RWPE1 (cell line): ENCODE data around the gene UNC80.

Experiments
- CTCF ChIA-PET: fragments of 350-600 bp; sonication (Branson Sonifier 250); formaldehyde crosslinking; extraction: SDS; loops from one replicate; lab custom pipeline; 2021; lab: Yijun Ruan, JAX
- POLR2A ChIA-PET: fragments of 400-600 bp; formaldehyde crosslinking; extraction: SDS; loops from one replicate; lab custom pipeline; 2020; ENCODE audit warnings: antibody characterized with exemption; ENCODE audit not compliant: low non-redundant PET; lab: Yijun Ruan, JAX
- DNase-seq: peaks from one replicate; pipeline ENCODE4 v3.0.0; 2012; ENCODE audit warnings: low spot score
- H3K27ac ChIP-seq: fragments of 450-650 bp; 2 replicates; pipeline ENCODE4 v1.5.1; 2017
- TF ChIP-seq, protein P1 (sequence below): fragments of 450-650 bp; conservative IDR thresholded peaks from 2 replicates; pipeline ENCODE4 v1.5.1; 2017; ENCODE audit warnings: low read depth, mild to moderate bottlenecking

The UNC80 gene

DNA sequence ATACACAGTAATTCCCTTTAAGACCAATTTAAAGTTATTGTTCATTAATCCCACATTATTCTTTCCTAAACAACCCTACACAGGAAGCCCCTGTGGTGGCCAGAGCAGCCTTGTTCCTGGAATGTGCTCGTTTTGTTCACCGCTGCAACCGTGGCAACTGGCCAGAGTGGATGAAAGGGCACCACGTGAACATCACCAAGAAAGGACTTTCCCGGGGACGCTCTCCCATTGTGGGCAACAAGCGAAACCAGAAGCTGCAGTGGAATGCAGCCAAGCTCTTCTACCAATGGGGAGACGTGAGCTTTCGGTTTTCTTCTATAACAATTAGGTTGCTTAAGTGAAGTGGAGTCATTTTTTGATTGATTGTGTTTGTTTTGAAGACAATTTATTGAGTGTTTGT is 101.0 kb downstream of the UNC80 start:
- H3K27ac ChIP-seq = no peak overlapping the region
- CTCF ChIA-PET = interaction anchor here (0.6 kb wide), 1 partner anchor 34 kb away, joined by 9 read pairs; no protein-coding TSS in a partner anchor
- POLR2A ChIA-PET = no interaction called here
- TF ChIP-seq, protein P1, sequence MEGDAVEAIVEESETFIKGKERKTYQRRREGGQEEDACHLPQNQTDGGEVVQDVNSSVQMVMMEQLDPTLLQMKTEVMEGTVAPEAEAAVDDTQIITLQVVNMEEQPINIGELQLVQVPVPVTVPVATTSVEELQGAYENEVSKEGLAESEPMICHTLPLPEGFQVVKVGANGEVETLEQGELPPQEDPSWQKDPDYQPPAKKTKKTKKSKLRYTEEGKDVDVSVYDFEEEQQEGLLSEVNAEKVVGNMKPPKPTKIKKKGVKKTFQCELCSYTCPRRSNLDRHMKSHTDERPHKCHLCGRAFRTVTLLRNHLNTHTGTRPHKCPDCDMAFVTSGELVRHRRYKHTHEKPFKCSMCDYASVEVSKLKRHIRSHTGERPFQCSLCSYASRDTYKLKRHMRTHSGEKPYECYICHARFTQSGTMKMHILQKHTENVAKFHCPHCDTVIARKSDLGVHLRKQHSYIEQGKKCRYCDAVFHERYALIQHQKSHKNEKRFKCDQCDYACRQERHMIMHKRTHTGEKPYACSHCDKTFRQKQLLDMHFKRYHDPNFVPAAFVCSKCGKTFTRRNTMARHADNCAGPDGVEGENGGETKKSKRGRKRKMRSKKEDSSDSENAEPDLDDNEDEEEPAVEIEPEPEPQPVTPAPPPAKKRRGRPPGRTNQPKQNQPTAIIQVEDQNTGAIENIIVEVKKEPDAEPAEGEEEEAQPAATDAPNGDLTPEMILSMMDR = no peak
- DNase-seq = peak; percentile 20

DNA sequence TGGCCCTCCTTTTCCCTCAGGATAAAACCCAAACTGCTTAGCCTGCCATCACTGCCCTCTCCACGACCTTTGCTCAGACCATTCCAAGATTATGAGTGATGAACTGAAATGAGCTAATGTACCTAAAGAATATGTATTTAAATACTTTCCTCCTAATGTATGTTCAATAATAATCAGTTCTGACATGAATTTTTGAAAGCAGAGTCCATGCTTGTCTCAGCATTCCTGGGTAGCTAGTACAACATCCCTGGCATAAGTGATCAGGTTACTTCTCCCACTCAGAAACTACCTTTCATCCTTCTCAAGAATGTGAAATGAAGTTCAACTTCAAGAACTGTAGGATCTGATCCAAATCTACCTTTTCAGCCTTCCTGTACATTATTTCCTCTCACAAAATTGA is 103.6 kb downstream of the UNC80 start:
- H3K27ac ChIP-seq = no peak overlapping the region
- DNase-seq = peak; percentile 5
- ChIA-PET CTCF (interaction anchor here (0.6 kb wide), 1 partner anchor 246 kb away, joined by 3 read pairs; no protein-coding TSS in a partner anchor), POLR2A (no interaction called here)
- TF ChIP-seq, protein P1 = no peak

DNA sequence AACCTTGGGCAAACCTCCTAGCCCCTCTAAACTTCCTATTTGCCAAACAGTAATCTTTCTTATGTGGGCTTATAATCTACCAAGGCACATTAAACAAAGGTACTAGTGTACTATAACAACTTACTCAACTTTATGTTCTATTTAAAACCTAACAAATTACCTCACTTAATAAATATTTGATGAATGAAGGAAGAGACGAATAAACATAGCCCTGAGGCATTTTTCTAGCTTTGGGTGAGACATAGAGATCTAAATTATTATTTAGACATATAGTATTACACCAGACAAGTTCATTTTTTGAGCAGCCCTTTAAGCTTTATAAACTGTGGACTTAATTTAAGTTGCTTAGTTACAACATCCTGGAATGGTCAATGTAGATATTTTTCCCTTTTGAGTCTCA is 104.6 kb downstream of the UNC80 start:
- TF ChIP-seq, protein P1 = no peak
- no peak overlapping the region for H3K27ac ChIP-seq
- POLR2A ChIA-PET = no interaction called here
- CTCF ChIA-PET = no interaction called here
- no peak for DNase-seq

DNA sequence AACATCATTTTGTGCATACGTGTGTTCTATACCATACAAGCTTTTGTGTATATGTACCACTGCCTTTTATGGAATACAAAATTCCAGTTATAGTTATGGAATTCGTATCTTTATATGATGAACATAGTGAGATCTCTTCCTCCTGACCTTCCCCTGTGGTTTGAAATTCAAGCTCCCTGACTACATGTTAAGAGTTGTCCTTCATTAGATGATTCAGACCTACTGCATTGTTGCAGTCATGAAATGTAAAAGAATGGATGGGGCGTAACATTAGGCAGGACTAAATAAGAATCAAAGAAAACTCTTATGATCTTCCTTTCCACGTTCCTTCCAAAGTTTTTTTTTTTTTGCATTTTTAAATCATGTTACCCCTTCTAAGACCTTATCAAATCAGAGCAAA is 107.1 kb downstream of the UNC80 start:
- CTCF ChIA-PET = no interaction called here
- no peak for DNase-seq
- TF ChIP-seq, protein P1 = no peak
- POLR2A ChIA-PET = no interaction called here
- H3K27ac ChIP-seq = no peak overlapping the region

DNA sequence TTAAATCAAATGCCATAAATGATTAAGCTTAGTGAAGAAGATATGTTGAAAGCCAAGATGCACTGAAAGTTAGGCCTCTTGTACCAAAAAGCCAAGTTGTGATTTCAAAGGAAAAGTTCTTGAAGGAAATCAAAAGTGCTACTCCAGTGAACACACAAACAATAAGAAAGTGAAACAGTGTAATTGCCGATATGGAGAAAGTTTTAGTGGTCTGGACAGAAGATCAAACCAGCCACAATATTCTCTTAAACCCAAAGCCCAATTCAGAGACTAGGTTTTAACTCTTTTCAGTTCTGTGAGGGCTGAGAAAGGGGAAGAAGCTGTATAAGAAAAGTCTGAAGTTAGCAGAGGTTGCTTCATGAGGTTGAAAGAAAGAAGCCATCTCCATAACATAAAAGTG is 129.0 kb downstream of the UNC80 start:
- POLR2A ChIA-PET = no interaction called here
- TF ChIP-seq, protein P1 = no peak
- DNase-seq = no peak
- no peak overlapping the region for H3K27ac ChIP-seq
- CTCF ChIA-PET = interaction anchor here (0.6 kb wide), 1 partner anchor 604 kb away, joined by 3 read pairs; no protein-coding TSS in a partner anchor

DNA sequence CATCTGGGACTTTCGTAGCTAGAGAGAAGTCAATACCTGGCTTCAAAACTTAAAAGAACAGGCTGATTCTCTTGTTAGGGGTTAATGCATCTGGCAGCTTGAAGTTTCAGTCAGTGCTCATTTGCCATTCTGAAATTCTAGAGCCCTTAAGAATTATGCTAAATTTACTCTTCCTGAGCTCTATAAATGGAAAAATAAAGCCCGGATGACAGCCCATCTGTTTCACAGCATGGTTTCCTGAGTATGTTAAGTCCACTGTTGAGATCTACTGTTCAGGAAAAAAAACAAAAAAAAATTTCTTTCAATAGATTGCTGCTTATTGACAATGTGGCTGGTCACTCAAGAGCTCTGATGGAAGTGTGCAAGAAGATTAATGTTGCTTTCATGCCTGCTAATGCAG is 129.5 kb downstream of the UNC80 start:
- H3K27ac ChIP-seq = no peak overlapping the region
- POLR2A ChIA-PET = no interaction called here
- no peak for DNase-seq
- CTCF ChIA-PET = no interaction called here
- TF ChIP-seq, protein P1 = no peak
